Sciatic nerve (tissue), 2 donors: Measurements from ENCODE around the gene DCC. TPM values are rescaled to one million over a fixed set of nuclear protein-coding genes. Genes with fewer than 3 reads are reported as not detected.
"Not testable (repeated sequence)": the region's sequence is repeated elsewhere in the genome, so short reads cannot be mapped to it uniquely, and the experiment has no call there.

Source experiments
- ATAC-seq: fragments of 200-7000 bp; cut with Tn5 transposase; one replicate; pipeline ENCODE4 v1.9.1; 2020; ENCODE audit warnings: mild to moderate bottlenecking, moderate library complexity
- DNase-seq: peaks from one replicate; pipeline ENCODE4 v3.0.0-alpha.2; 2020; ENCODE audit warnings: low spot score
- intact Hi-C: fragments of 100-400 bp; cut with DNase I; formaldehyde crosslinking; loops from one replicate; pipeline ENCODE4 v1.14.2; 2022
- total RNA-seq: library from RNA; stranded (reverse); fragmentation: NEBNext Ultra II Directional; extraction: Animal tissue kit (Norgen Biotek cat#: 25700); gene quantifications from one replicate; pipeline ENCODE4 v1.2.1, GENCODE V29; 2021
- donor health status: DM: no; HTN: no; CAD: no.
- donor health status: DM: no; HTN: no; CAD: no.

Gene DCC
- total RNA-seq, 1 donor from 2014 or later = not detected

DNA sequence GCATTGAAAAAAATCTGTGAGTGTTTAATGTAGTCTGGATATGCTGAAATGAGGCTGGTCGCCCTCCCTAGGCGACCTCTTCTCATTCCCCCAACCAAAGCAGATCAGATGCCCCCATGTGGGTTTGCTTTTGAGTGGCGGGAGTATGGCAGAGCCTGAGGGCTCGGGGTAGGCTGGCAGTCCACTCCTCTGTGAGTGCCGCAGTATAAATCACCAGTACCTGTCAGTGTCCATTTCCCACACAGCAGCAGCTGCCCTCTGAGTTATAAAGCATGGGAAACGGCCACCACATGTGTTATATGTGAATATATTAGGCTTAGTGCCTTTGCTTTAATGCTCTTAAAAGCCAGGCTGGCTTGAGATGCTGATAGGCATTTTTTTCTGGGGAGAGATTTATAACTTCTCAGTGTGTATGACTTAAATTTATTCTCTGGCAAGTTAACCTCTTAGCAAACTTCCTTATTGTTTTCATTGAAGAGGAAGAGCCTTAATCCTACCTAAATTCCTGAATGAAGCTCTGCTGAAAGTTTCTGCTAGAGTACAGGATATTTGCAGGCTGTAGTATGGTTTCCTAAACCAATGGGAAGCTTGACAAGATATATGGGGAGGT lies 3.8 kb downstream of the DCC start:
- no peak for DNase-seq
- intact Hi-C loops = no loop called here
- no peak for ATAC-seq

- DNase-seq (no peak), ATAC-seq (no peak)
- intact Hi-C loops = no loop called here
These were observed 4.9 kb downstream of the DCC start for GRCh38 chr18:52344881-52345280.

DNA sequence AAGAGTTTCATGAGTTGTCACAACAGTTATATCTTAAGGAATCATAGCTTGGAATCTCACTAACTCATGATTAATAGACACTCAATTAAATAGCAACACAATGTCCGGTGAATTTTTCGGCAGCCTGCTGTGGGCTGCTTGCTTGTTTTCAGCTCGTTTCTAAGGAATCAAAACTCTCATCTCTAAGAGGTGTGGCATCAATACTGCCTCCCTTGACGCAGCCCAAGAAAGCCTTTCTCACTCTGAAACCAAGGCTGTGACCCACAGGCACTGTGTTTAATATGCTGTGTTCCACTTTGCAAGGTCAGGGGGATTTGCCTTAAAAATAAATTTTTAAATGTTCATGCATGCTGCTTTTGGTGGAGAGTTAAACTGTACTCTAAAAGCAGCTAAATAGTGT lies 5.4 kb downstream of the DCC start:
- DNase-seq (no peak), ATAC-seq (no peak)
- intact Hi-C loops = no loop called here

GRCh38 chr18:52348209-52348608 lies 8.2 kb downstream of the DCC start:
- intact Hi-C loops = no loop called here
- DNase-seq (no peak), ATAC-seq (no peak)

GRCh38 chr18:52349498-52349897 lies 9.5 kb downstream of the DCC start:
- ATAC-seq (no peak), DNase-seq (no peak)
- intact Hi-C loops = no loop called here

DNA sequence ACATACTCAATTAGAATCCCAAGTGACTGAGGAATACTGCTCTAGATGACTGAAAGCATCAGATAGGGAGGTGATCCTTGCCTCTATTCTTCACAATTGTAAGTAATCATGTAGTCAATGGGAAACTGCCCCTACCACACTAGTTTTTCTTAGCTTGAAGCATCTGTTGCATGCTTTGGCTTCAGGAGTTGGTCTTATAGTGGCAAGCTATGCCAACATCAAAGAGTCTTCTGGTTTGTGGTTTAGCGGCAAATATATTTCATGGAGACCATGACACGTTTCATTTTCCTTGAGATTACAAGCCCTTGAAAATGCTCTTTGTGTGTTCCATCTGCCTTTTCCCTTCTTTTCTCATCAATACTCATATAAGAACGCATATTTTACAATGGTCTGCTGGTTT lies 12.9 kb downstream of the DCC start:
- intact Hi-C loops = no loop called here
- ATAC-seq (no peak), DNase-seq (no peak)

DNA sequence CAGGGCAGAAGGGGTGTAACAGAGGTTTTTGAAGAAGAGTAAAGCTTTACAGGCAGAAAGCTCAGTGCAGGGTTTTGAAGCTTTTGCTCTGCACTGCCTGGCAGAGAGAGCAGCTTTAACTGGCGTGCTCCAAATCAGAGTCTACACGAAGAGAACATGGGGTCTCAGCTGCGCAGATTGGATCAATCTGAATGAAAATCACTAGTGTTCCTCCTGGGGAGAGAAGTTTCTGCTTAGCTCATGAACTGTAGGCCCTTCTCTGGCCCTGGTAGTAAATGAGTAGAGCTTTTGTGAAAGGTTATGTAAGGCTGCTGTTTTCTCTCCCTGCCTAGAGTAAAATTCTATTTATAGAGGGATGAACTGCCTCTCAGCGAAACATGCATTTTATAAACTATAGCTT lies 13.6 kb downstream of the DCC start:
- peak; percentile 28 for ATAC-seq
- DNase-seq = no peak
- intact Hi-C loops = no loop called here

GRCh38 chr18:52363861-52364260 lies 23.9 kb downstream of the DCC start:
- ATAC-seq = no peak
- intact Hi-C loops = no loop called here

DNA sequence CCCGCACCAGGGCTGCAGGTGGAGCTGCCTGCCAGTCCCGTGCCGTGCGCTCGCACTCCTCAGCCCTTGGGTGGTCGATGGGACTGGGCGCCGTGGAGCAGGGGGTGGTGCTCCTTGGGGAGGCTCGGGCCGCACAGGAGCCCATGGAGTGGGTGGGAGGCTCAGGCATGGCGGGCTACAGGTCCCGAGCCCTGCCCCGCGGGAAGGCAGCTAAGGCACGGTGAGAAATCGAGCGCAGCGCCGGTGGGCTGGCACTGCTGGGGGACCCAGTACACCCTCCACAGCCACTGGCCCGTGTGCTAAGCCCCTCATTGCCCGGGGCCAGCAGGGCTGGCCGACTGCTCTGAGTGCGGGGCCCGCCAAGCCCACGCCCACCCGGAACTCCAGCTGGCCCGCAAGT lies 26.9 kb downstream of the DCC start:
- DNase-seq, ATAC-seq, intact Hi-C loops: not testable (repeated sequence)

More at GRCh38 chr18:52363861-52364260, 23.9 kb downstream of the DCC start:
- DNase-seq = no peak

GRCh38 chr18:52367953-52368742 lies 28.2 kb downstream of the DCC start:
- intact Hi-C loops = no loop called here
- ATAC-seq = no peak

DNA sequence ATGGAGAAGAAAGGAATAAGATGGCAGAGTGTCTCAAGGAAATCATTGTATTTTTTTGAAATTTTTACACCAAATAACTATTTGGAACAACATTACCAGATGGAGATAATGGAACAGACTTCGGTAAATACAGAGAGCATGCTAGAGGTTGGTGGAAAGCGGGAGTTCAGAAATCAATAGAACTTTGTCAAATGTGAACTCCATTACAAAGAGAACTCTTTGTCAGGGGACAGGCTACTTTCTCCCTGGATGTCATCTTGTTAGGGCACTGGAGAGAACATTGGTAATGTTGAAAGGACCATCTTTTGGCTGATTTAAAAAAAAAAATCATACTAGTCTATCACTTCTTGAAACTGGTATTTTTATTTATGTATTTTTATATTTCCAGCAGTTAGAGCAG lies 30.8 kb downstream of the DCC start:
- intact Hi-C loops = no loop called here
- no peak for DNase-seq
- ATAC-seq = no peak

More at GRCh38 chr18:52367953-52368742, 28.2 kb downstream of the DCC start:
- no peak for DNase-seq

GRCh38 chr18:52376104-52376503 lies 36.1 kb downstream of the DCC start:
- intact Hi-C loops = no loop called here
- ATAC-seq (no peak), DNase-seq (no peak)

- intact Hi-C loops = no loop called here
- no peak for ATAC-seq
These were observed 37.1 kb downstream of the DCC start for GRCh38 chr18:52377094-52377493.

GRCh38 chr18:52386306-52386705 lies 46.3 kb downstream of the DCC start:
- DNase-seq = no peak
- intact Hi-C loops = no loop called here
- ATAC-seq = no peak

More at GRCh38 chr18:52377094-52377493, 37.1 kb downstream of the DCC start:
- no peak for DNase-seq

DNA sequence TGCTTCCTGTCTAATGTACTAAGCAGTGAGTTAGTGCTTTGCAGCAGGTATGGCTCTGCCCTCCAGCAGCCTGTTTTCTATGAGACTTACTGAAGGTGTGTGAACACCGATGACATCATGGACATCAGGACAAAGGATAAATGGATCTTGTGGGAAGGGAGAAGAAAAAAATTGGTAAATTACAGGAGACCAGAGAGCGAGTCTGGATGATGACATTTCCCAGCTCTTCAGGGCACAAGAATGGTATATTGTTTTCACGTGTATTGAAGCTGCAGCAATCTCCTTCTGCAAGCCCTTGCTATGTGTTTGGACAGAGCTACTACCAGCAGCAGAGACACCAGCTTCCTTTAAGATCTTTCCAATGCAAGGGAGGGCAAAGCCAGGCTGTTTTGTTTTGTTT lies 47.2 kb downstream of the DCC start:
- no peak for ATAC-seq
- no peak for DNase-seq
- intact Hi-C loops = no loop called here

GRCh38 chr18:52391810-52392559 lies 52.0 kb downstream of the DCC start:
- intact Hi-C loops = no loop called here
- DNase-seq (no peak), ATAC-seq (no peak)

DNA sequence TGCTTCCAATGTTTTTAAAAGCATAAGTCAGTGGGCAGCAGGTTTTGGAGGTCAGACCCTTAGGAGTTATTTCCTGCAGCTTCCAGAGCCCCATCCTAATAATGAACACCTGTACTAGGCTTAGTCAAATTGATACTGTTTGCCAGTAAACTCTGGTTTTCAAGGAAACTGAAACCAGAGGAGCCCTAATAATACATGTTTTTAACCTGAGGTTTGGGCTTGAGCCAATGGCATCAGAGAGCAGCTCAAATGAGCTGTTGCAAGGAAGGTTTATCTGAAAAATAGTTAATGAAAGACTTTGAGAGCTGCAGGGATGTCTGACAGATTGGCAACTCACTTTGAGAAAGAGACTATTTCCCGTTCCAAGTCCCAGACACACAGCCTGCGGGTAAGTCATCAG lies 54.6 kb downstream of the DCC start:
- ATAC-seq (no peak), DNase-seq (no peak)
- intact Hi-C loops = no loop called here

GRCh38 chr18:52395146-52395852 lies 55.3 kb downstream of the DCC start:
- DNase-seq = no peak
- ATAC-seq = no peak
- intact Hi-C loops = no loop called here

DNA sequence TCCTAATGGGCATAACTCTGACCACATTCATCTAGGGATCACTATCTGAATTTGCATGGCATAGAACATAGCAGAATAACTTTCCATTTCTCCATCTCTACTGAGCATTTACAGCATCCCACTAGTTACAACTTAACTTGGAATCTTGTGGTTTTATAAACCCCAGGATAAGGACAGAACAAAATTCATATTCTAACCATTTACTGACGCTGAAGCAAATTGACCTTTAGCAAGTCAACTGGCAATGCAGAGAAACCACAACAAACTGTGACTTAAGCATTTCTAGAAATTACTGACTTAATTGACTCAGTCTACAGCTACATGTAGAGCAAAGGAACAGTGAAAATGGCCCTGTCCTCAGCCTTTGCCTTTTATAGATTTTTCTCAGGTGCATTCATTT lies 61.2 kb downstream of the DCC start:
- ATAC-seq (no peak), DNase-seq (no peak)
- intact Hi-C loops = no loop called here
